ENCODE results near the gene IRF4. TPM values are rescaled to one million over a fixed set of nuclear protein-coding genes. Genes with fewer than 3 reads are reported as not detected.

The IRF4 gene
- total and polyA plus RNA-seq, 2 experiments from 2014 or later, result 1.3 to 1.9 TPM

DNA sequence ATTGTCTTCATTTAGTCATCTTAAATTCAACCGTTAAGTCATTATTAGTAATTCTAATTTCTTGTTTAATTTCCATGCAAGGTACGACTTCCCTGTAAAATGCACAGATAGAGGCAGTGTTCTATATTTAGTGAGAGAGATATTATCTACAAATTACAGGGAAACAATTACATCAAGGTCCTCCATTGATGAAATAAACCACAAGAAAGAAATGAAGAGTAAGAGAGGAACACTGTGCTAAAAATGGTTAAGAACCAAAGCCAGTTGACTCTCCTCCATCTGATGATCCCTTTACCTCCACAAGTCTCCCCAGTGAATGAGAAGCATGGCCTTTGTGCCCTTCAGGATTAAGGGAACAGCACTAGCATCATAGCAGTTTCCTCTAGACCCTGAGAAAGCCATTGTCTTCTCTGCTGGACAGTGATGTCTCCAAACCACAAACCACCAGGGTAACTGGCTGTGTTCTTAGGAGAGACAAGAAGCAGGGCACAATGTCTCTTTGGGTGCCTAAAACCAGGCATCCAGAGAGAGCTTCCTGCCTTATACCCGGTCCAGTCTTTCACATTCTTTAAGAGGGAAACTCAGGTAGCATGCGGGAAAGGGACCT lies 38.1 kb downstream of the IRF4 start:
- Mint-ChIP-seq H3K9me3 (peaks cover 13% of the 10 kb centered on the region), H3K27ac (no peak overlapping the region), H3K4me3 (no peak overlapping the region), H3K36me3 (ENCODE audit: low read depth) (peaks cover 8% of the 10 kb centered on the region; the same call in 2 of the 3 replicates), H3K4me1 (no peaks in the 10 kb centered on the region), H3K27me3 (ENCODE audit: insufficient read depth, low read depth, poor library complexity) (peaks cover 6% of the 10 kb centered on the region)
- Histone ChIP-seq H3K36me3 (ENCODE audit: insufficient read depth) (no peaks in the 10 kb centered on the region), H3K4me3 (no peak overlapping the region), H3K9me2 (ENCODE audit: insufficient read depth) (no peaks in the 10 kb centered on the region), H3K79me2 (replicated peaks; ENCODE audit: insufficient read depth) (no peaks in the 10 kb centered on the region), H3K27me3 (ENCODE audit: insufficient read depth) (no peaks in the 10 kb centered on the region), H4K20me1 (replicated peaks; ENCODE audit: insufficient read depth) (no peaks in the 10 kb centered on the region), H3K4me2 (no peak overlapping the region), H2AFZ (no peak overlapping the region), H3K4me1 (ENCODE audit: insufficient read depth) (no peaks in the 10 kb centered on the region), H3F3A (replicated peaks; ENCODE audit: low read depth) (no peaks in the 10 kb centered on the region), H3K27ac (ENCODE audit: low read depth) (no peak overlapping the region)
- ATAC-seq, result no peak
- TF ChIP-seq ZNF114 (CRISPR knock-in tag; IDR thresholded peaks at IDR 0.05) (no peak), STAT1 (IDR thresholded peaks at IDR 0.05; ENCODE audit: unreplicated experiment) (no peak), EZH2phosphoT487 (IDR thresholded peaks at IDR 0.05; ENCODE audit: unreplicated experiment) (no peak), JUNB (IDR thresholded peaks at IDR 0.05; ENCODE audit: unreplicated experiment) (no peak), EZH2 (IDR thresholded peaks at IDR 0.05; ENCODE audit: low read depth, unreplicated experiment) (no peak), NANOG (IDR thresholded peaks at IDR 0.05; ENCODE audit: borderline replicate concordance) (no peak), ZNF331 (CRISPR knock-in tag; IDR thresholded peaks at IDR 0.05; ENCODE audit: low read depth) (no peak), POLR2AphosphoS5 (IDR thresholded peaks at IDR 0.05; ENCODE audit: low read depth) (no peak), CREB1 (CRISPR knock-in tag; IDR thresholded peaks at IDR 0.05; ENCODE audit: low read depth) (no peak)
- TF ChIP-seq, protein P1, sequence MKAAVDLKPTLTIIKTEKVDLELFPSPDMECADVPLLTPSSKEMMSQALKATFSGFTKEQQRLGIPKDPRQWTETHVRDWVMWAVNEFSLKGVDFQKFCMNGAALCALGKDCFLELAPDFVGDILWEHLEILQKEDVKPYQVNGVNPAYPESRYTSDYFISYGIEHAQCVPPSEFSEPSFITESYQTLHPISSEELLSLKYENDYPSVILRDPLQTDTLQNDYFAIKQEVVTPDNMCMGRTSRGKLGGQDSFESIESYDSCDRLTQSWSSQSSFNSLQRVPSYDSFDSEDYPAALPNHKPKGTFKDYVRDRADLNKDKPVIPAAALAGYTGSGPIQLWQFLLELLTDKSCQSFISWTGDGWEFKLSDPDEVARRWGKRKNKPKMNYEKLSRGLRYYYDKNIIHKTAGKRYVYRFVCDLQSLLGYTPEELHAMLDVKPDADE (IDR thresholded peaks at IDR 0.05), result no peak
- TF ChIP-seq, protein P2, sequence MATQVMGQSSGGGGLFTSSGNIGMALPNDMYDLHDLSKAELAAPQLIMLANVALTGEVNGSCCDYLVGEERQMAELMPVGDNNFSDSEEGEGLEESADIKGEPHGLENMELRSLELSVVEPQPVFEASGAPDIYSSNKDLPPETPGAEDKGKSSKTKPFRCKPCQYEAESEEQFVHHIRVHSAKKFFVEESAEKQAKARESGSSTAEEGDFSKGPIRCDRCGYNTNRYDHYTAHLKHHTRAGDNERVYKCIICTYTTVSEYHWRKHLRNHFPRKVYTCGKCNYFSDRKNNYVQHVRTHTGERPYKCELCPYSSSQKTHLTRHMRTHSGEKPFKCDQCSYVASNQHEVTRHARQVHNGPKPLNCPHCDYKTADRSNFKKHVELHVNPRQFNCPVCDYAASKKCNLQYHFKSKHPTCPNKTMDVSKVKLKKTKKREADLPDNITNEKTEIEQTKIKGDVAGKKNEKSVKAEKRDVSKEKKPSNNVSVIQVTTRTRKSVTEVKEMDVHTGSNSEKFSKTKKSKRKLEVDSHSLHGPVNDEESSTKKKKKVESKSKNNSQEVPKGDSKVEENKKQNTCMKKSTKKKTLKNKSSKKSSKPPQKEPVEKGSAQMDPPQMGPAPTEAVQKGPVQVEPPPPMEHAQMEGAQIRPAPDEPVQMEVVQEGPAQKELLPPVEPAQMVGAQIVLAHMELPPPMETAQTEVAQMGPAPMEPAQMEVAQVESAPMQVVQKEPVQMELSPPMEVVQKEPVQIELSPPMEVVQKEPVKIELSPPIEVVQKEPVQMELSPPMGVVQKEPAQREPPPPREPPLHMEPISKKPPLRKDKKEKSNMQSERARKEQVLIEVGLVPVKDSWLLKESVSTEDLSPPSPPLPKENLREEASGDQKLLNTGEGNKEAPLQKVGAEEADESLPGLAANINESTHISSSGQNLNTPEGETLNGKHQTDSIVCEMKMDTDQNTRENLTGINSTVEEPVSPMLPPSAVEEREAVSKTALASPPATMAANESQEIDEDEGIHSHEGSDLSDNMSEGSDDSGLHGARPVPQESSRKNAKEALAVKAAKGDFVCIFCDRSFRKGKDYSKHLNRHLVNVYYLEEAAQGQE (IDR thresholded peaks at IDR 0.05; ENCODE audit: unreplicated experiment), result no peak
- TF ChIP-seq, protein P3, sequence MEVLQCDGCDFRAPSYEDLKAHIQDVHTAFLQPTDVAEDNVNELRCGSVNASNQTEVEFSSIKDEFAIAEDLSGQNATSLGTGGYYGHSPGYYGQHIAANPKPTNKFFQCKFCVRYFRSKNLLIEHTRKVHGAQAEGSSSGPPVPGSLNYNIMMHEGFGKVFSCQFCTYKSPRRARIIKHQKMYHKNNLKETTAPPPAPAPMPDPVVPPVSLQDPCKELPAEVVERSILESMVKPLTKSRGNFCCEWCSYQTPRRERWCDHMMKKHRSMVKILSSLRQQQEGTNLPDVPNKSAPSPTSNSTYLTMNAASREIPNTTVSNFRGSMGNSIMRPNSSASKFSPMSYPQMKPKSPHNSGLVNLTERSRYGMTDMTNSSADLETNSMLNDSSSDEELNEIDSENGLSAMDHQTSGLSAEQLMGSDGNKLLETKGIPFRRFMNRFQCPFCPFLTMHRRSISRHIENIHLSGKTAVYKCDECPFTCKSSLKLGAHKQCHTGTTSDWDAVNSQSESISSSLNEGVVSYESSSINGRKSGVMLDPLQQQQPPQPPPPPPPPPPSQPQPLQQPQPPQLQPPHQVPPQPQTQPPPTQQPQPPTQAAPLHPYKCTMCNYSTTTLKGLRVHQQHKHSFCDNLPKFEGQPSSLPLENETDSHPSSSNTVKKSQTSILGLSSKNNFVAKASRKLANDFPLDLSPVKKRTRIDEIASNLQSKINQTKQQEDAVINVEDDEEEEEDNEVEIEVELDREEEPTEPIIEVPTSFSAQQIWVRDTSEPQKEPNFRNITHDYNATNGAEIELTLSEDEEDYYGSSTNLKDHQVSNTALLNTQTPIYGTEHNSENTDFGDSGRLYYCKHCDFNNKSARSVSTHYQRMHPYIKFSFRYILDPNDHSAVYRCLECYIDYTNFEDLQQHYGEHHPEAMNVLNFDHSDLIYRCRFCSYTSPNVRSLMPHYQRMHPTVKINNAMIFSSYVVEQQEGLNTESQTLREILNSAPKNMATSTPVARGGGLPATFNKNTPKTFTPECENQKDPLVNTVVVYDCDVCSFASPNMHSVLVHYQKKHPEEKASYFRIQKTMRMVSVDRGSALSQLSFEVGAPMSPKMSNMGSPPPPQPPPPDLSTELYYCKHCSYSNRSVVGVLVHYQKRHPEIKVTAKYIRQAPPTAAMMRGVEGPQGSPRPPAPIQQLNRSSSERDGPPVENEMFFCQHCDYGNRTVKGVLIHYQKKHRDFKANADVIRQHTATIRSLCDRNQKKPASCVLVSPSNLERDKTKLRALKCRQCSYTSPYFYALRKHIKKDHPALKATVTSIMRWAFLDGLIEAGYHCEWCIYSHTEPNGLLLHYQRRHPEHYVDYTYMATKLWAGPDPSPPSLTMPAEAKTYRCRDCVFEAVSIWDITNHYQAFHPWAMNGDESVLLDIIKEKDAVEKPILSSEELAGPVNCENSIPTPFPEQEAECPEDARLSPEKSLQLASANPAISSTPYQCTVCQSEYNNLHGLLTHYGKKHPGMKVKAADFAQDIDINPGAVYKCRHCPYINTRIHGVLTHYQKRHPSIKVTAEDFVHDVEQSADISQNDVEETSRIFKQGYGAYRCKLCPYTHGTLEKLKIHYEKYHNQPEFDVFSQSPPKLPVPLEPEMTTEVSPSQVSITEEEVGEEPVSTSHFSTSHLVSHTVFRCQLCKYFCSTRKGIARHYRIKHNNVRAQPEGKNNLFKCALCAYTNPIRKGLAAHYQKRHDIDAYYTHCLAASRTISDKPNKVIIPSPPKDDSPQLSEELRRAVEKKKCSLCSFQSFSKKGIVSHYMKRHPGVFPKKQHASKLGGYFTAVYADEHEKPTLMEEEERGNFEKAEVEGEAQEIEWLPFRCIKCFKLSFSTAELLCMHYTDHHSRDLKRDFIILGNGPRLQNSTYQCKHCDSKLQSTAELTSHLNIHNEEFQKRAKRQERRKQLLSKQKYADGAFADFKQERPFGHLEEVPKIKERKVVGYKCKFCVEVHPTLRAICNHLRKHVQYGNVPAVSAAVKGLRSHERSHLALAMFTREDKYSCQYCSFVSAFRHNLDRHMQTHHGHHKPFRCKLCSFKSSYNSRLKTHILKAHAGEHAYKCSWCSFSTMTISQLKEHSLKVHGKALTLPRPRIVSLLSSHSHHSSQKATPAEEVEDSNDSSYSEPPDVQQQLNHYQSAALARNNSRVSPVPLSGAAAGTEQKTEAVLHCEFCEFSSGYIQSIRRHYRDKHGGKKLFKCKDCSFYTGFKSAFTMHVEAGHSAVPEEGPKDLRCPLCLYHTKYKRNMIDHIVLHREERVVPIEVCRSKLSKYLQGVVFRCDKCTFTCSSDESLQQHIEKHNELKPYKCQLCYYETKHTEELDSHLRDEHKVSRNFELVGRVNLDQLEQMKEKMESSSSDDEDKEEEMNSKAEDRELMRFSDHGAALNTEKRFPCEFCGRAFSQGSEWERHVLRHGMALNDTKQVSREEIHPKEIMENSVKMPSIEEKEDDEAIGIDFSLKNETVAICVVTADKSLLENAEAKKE (CRISPR knock-in tag; IDR thresholded peaks at IDR 0.05), result no peak
- TF ChIP-seq, protein P4, sequence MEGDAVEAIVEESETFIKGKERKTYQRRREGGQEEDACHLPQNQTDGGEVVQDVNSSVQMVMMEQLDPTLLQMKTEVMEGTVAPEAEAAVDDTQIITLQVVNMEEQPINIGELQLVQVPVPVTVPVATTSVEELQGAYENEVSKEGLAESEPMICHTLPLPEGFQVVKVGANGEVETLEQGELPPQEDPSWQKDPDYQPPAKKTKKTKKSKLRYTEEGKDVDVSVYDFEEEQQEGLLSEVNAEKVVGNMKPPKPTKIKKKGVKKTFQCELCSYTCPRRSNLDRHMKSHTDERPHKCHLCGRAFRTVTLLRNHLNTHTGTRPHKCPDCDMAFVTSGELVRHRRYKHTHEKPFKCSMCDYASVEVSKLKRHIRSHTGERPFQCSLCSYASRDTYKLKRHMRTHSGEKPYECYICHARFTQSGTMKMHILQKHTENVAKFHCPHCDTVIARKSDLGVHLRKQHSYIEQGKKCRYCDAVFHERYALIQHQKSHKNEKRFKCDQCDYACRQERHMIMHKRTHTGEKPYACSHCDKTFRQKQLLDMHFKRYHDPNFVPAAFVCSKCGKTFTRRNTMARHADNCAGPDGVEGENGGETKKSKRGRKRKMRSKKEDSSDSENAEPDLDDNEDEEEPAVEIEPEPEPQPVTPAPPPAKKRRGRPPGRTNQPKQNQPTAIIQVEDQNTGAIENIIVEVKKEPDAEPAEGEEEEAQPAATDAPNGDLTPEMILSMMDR (conservative IDR thresholded peaks at IDR 0.05; ENCODE audit: low read depth in 2 of 2), result no peak
- DNase-seq (ENCODE audit: low spot score), result no peak

Data from GM23338 (cell line).